ENCODE measurements around the gene SENP8.

SENP8 gene

GRCh38 chr15:72136170-72137051, 18.2 kb downstream of the SENP8 start:
- no peak for TF ChIP-seq CTCF (conservative IDR thresholded peaks at IDR 0.05; ENCODE audit: control insufficient read depth, insufficient read depth, low read depth, low read length)
- no peak for DNase-seq (ENCODE audit: low read depth)
- no peak overlapping the region for H3K4me3 ChIP-seq (ENCODE audit: control insufficient read depth, low read depth, low read length)

- no peak overlapping the region for H3K4me3 ChIP-seq (ENCODE audit: control insufficient read depth, low read depth, low read length)
- no peak for DNase-seq (ENCODE audit: low read depth)
- TF ChIP-seq CTCF (conservative IDR thresholded peaks at IDR 0.05; ENCODE audit: control insufficient read depth, insufficient read depth, low read depth, low read length), result no peak
These were observed 21.5 kb downstream of the SENP8 start for GRCh38 chr15:72139667-72140066.

GRCh38 chr15:72140088-72140487, 21.9 kb downstream of the SENP8 start:
- TF ChIP-seq CTCF (conservative IDR thresholded peaks at IDR 0.05; ENCODE audit: control insufficient read depth, insufficient read depth, low read depth, low read length), result no peak
- no peak for DNase-seq (ENCODE audit: low read depth)
- H3K4me3 ChIP-seq (ENCODE audit: control insufficient read depth, low read depth, low read length), result no peak overlapping the region

GRCh38 chr15:72141171-72142084, 23.2 kb downstream of the SENP8 start:
- H3K4me3 ChIP-seq (ENCODE audit: control insufficient read depth, low read depth, low read length), result no peak overlapping the region
- TF ChIP-seq CTCF (conservative IDR thresholded peaks at IDR 0.05; ENCODE audit: control insufficient read depth, insufficient read depth, low read depth, low read length), result no peak
- no peak for DNase-seq (ENCODE audit: low read depth)

- no peak overlapping the region for H3K4me3 ChIP-seq (ENCODE audit: control insufficient read depth, low read depth, low read length)
- DNase-seq (ENCODE audit: low read depth), result no peak
- TF ChIP-seq CTCF (conservative IDR thresholded peaks at IDR 0.05; ENCODE audit: control insufficient read depth, insufficient read depth, low read depth, low read length), result no peak
These were observed 28.0 kb downstream of the SENP8 start for GRCh38 chr15:72146221-72146620.

- no peak for DNase-seq (ENCODE audit: low read depth)
- no peak overlapping the region for H3K4me3 ChIP-seq (ENCODE audit: control insufficient read depth, low read depth, low read length)
- no peak for TF ChIP-seq CTCF (conservative IDR thresholded peaks at IDR 0.05; ENCODE audit: control insufficient read depth, insufficient read depth, low read depth, low read length)
These were observed 28.7 kb downstream of the SENP8 start for GRCh38 chr15:72146934-72147333.

Data from fibroblast of mammary gland (primary cell).